ENCODE results near the gene GREB1. TPM values are rescaled to one million over a fixed set of nuclear protein-coding genes. Genes with fewer than 3 reads are reported as not detected.

Gene GREB1
- total RNA-seq, 1 donor from 2014 or later = 143 TPM

DNA sequence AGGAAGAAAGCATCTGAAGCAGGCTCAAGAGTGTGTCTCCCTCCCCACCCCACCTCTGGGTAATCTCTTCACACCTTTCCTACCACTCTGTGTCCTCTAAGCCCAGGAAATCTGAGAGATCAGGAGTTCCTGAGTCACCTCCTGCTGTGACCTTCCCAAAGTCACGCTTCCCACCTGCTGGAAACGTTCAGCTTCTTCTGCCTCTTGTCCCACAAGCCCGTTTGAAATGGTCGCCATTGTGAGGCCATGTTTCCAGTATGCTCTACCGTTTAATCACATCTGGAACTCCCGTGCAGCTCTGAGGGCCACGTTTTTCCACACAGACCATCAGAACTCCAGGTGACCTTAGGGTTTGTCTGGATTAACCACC is 25.9 kb downstream of the GREB1 start:
- peaks cover 5% of the 10 kb centered on the region for H3K36me3 Mint-ChIP-seq (ENCODE audit: low read depth)
- no peak for DNase-seq (ENCODE audit: low read depth, low spot score)
- peaks cover 72% of the 10 kb centered on the region for H3K4me1 Mint-ChIP-seq
- H3K9me3 Mint-ChIP-seq = no peaks in the 10 kb centered on the region
- peak overlapping the region; percentile 16 for H3K27ac Mint-ChIP-seq (ENCODE audit: unreplicated experiment)
- TF ChIP-seq, protein P1, sequence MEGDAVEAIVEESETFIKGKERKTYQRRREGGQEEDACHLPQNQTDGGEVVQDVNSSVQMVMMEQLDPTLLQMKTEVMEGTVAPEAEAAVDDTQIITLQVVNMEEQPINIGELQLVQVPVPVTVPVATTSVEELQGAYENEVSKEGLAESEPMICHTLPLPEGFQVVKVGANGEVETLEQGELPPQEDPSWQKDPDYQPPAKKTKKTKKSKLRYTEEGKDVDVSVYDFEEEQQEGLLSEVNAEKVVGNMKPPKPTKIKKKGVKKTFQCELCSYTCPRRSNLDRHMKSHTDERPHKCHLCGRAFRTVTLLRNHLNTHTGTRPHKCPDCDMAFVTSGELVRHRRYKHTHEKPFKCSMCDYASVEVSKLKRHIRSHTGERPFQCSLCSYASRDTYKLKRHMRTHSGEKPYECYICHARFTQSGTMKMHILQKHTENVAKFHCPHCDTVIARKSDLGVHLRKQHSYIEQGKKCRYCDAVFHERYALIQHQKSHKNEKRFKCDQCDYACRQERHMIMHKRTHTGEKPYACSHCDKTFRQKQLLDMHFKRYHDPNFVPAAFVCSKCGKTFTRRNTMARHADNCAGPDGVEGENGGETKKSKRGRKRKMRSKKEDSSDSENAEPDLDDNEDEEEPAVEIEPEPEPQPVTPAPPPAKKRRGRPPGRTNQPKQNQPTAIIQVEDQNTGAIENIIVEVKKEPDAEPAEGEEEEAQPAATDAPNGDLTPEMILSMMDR (conservative IDR thresholded peaks at IDR 0.05) = no peak
- H3K4me3 Mint-ChIP-seq = no peak overlapping the region
- no peaks in the 10 kb centered on the region for H3K27me3 Mint-ChIP-seq (ENCODE audit: low read depth)

DNA sequence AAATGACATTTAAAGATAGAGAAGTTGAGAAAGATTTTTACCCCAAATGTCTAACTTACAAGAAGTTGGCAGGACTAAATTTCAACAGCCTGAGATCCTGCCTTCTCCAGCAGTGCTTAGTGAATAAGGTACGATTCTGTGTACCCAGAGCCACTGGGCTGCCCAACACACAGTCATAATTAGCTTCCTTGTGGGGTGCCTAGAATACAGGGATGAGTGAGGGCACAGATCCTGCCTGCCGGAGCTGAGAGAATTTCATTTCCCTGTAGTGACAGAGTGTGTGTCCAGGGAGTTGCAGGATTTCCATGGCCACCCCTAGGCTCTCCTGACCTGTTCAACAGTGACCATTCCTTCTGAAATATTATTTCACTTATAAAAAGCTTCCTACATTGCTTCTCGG is 27.0 kb downstream of the GREB1 start:
- Mint-ChIP-seq H3K36me3 (ENCODE audit: low read depth) (peaks cover 5% of the 10 kb centered on the region), H3K4me3 (no peak overlapping the region), H3K4me1 (peaks cover 66% of the 10 kb centered on the region), H3K27me3 (ENCODE audit: low read depth) (no peaks in the 10 kb centered on the region), H3K27ac (ENCODE audit: unreplicated experiment) (no peak overlapping the region), H3K9me3 (no peaks in the 10 kb centered on the region)
- no peak for DNase-seq (ENCODE audit: low read depth, low spot score)
- TF ChIP-seq, protein P1 (conservative IDR thresholded peaks at IDR 0.05) = no peak

DNA sequence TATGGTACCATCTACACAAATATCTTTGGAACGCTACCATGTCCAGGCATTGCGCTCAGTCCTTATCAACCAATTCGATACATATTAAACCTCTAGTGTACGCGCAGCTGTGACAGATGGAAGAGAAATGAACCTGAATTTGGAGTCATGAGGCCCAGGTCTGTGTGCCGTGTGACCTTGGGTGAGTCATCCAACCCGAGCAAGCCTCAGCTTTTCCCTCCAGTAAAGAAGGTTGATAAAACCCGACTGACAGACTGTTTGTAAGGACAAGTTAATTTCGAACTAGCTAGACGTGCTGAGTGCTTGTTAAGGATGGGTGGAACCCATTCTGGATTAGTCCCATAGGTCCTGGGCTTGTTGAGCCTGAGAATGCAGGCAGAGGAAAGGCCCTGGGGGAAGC is 28.2 kb downstream of the GREB1 start:
- Mint-ChIP-seq H3K27ac (ENCODE audit: unreplicated experiment) (no peak overlapping the region), H3K4me1 (peaks cover 63% of the 10 kb centered on the region), H3K36me3 (ENCODE audit: low read depth) (peaks cover 5% of the 10 kb centered on the region), H3K27me3 (ENCODE audit: low read depth) (no peaks in the 10 kb centered on the region), H3K4me3 (no peak overlapping the region), H3K9me3 (no peaks in the 10 kb centered on the region)
- no peak for DNase-seq (ENCODE audit: low read depth, low spot score)
- TF ChIP-seq, protein P1 (conservative IDR thresholded peaks at IDR 0.05) = no peak

DNA sequence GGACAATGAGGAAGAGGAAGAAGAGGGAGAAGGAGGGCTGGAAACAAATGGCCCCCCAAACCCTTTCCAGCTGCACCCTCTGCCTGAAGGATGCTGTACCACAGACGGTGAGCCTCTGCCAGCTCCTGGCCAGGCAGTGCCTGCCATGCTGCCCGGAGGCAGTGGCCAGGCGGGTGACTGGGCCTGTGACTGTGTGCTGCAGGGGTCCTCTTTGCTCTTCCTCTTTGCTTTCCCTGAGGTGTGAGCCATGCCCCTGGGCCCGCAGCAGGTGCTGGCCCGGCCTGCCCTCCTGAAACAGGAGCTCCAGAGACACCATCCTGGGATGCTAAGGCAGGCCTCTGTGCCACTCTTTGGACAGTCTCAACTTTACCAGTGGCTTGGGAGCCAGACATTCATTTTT is 28.6 kb downstream of the GREB1 start:
- DNase-seq (ENCODE audit: low read depth, low spot score) = no peak
- no peaks in the 10 kb centered on the region for H3K9me3 Mint-ChIP-seq

DNA sequence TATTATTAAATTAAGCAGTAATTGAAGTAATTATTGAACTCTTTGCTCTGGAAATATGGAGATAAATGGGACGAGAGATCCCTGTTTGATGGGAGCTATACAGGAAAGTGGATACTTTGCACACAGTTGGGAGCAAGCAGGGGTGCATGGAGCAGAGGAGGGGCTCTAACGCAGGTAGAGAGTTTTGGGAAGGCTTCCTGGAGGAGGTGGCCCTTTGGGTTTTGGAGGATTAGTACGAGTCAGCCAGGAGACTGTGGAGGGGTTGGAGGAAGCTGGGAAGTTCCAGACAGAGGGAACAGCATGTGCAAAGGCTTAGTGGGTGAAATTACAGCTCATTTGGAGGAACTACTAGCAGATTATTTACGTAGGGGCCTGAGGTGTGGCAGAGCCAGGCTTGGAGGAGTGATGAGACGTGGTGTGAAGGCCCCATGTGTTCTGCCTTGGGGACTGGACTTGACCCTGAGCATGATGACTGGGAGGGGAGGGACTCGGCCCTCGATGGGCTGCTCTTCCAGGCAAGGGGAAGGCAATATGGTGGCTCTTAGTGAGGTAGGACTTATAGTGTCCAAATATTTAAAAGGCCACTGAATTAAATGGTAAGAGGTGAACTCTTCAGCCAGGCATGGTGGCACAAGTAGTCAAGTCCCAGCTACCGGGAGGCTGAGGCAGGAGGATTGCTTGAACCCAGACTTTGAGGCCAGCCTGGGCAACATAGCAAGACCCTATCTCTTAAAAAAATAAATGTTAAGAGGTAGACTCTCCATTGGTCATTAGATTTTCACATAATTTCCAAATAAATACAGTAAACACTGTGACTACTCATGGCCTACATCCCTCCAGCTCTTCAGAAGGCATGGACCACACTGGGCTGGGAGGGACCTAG is 30.2 kb downstream of the GREB1 start:
- TF ChIP-seq, protein P1 (conservative IDR thresholded peaks at IDR 0.05) = no peak
- DNase-seq (ENCODE audit: low read depth, low spot score) = no peak
- H3K27ac Mint-ChIP-seq (ENCODE audit: unreplicated experiment) = no peak overlapping the region

More for the DNA sequence above, 28.6 kb downstream of the GREB1 start:
- Mint-ChIP-seq H3K27ac (ENCODE audit: unreplicated experiment) (no peak overlapping the region), H3K4me3 (no peak overlapping the region), H3K27me3 (ENCODE audit: low read depth) (no peaks in the 10 kb centered on the region), H3K36me3 (ENCODE audit: low read depth) (peaks cover 5% of the 10 kb centered on the region), H3K4me1 (peaks cover 59% of the 10 kb centered on the region)
- TF ChIP-seq, protein P1 (conservative IDR thresholded peaks at IDR 0.05) = no peak

More for the DNA sequence above, 30.2 kb downstream of the GREB1 start:
- peaks cover 8% of the 10 kb centered on the region for H3K36me3 Mint-ChIP-seq (ENCODE audit: low read depth)
- H3K4me3 Mint-ChIP-seq = no peak overlapping the region
- no peaks in the 10 kb centered on the region for H3K9me3 Mint-ChIP-seq
- H3K4me1 Mint-ChIP-seq = peaks cover 46% of the 10 kb centered on the region
- H3K27me3 Mint-ChIP-seq (ENCODE audit: low read depth) = no peaks in the 10 kb centered on the region

Measured in neural crest cell (in vitro differentiated cells).